Hematopoietic multipotent progenitor cell treated with erythropoietin and hydrocortisone succinate and interleukin-3 and kit ligand, for 6 days (in vitro differentiated cells): ENCODE measurements around the gene IGSF3.
A peak's percentile ranks its signal among the peaks of the same experiment; 100 is the strongest.
"Not testable (repeated sequence)": the region's sequence is repeated elsewhere in the genome, so short reads cannot be mapped to it uniquely, and the experiment has no call there.

Experiments
- DNase-seq: peaks from one replicate; pipeline ENCODE4 v3.0.0-alpha.2; 2015

The IGSF3 gene

GRCh38 chr1:116571215-116571919 lies 96.2 kb downstream of the IGSF3 start:
- no peak for DNase-seq

DNA sequence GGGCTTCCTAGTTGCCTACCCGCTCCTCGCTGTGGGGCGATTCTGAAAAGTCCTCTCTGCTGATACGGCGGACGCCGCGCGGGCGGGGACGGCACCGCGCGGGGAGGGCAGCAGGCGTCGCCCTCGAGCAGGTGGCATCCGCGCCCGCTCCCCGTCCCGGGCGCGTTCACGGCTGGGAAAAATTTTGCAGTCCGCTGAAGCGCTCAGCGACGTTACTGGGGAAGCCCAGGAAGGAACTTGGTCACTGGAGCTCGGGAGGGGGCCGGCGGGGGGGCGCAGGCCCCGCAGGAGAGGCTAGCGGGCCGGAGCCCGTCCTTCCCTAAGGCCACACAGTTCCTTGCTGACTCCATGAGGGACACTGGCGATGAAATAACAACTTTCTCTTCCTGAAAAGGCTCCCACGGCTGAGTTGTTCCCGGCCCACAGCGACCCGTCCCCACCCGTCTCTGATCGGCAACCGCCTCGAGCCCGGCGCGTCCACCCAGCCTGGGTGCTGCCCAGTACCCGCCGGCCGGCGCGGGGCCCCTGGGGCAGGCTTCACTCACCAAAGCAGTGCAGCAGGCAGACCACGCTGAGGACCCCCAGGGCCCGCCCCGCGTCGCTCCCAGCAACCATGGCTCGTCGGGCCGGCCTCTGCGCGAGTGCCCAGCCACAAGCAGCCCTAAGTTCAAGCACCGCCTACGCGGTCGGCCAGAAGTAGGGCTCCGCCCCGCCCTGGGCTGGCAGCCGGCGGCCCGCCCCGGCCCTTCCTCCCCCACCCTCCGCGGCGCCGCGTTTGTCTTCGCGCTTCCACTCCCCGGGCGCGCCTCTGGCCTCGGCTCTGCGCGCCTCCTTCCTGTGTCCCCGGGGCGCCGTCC lies 96.9 kb downstream of the IGSF3 start, which contains the start of gene CD58:
CD58 (minus strand) TSS at position 669 of the 857 bp plus-strand sequence; CDS start at position 615, 54 bp downstream.
- peak; percentile 94 for DNase-seq

- DNase-seq, result peak; percentile 93
Observed at GRCh38 chr1:116569776-116570357, 97.7 kb downstream of the IGSF3 start.

DNA sequence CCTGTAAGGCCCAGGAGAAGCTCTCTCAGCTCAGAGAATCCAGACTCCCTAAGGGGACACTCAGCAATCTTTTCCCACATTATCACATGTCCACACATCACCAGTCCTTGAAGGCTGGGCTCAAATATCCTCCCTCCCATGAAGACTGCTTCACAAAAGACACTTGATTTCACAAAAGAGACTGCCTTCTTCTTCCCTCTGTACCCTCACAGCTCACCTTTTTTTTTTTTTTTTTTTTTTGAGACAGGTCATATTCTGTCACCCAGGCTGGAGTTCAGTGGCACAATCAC lies 98.2 kb downstream of the IGSF3 start:
- no peak for DNase-seq

DNA sequence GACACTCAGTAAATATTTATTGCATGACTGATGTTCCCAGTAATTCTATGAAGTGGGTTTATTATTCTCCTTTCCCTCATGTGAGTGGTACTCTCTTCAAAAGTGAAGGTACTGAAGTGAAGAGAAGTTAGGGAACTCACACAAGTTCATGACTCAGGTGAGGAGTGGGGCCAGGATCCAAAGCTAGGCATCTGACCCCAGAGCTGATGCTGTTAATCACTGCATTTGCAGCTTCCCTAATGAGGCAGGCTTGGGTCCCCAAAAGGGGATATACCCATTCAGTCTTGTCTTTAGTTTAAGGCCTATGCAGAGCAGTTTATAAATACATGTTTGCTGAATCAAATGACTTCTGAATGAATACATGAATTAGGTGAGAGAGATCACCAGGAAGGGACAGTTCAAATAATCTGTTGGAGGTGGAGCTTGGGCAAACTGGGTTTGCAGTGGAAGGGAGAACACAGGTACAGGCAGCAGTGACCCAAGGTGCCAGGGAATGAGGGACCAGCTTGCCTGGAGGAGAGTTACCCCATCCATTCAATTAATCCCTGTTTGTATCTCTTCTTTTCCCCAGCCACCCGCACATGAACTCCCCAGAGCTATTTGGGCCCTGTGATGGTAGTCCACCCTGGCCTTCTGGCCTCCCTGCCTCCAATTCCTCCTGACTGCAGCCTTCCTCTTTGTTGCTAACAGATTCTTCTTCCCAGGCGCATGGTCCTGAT lies 98.7 kb downstream of the IGSF3 start:
- DNase-seq, result no peak

GRCh38 chr1:116567790-116568661 lies 99.5 kb downstream of the IGSF3 start:
- no peak for DNase-seq

GRCh38 chr1:116565222-116565621 lies 102.3 kb downstream of the IGSF3 start:
- no peak for DNase-seq

- DNase-seq, result no peak
Observed at GRCh38 chr1:116564426-116564825, 103.1 kb downstream of the IGSF3 start.

GRCh38 chr1:116562465-116562864 lies 105.1 kb downstream of the IGSF3 start:
- not testable (repeated sequence) for DNase-seq

DNA sequence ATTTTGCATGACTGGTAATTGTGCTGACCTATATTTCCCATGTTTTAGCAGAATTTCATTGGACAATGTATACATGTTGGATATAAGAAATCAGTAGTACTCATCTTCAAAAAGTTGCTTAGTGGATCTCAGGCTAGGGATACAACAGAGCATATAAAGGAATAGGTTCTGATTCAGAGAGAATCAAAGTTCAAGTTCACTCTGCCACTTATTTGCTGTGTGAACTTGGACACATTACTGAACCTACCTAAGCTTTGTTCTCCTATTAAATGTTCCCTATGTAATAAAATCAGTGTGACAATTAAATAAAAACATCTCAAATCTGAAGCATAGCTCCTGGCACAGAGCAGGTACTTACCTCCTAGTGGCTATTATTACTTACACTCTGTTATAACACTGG lies 106.0 kb downstream of the IGSF3 start:
- DNase-seq, result no peak

- DNase-seq, result no peak
Observed at GRCh38 chr1:116560704-116561490, 106.6 kb downstream of the IGSF3 start.

DNA sequence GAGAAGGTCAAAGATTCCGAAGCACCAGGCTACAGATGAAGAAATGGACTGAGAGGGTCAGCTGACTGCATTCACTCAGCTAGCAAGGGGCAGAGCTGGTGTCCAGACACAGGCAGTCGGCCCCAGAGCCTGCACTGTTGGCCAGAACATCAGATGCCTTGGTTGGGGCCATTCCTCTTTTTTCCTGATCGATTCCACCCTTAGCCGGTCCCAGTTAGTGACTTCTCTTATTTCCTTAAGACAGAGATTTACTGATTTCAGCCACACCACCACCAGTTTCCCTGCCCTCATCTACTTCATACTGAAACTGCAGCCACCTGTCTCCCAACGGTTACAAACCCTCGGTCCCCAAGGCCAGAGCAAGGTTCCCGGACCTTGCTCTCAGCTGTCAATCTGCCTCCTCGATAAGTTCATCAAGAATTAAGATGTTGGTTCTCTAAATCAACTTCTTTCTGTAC lies 108.2 kb downstream of the IGSF3 start:
- no peak for DNase-seq

DNA sequence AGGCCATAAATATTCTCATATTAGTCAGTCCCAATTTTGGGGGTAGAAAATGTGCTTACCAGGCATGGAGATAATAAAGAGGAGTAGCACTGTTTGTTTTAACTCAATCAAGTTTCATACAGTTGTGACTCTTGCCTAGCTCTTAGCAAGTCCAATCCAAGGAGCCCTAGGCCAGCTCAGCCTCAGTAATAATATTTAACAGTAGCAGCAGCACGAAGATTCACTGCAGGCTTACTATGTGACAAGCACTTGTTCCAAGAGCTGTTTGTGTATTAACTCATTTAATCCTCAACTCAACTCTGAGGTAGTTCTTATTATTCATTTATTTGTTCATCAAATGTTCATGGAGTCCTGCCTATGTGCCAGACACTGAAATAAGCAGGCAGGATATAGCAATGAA lies 109.0 kb downstream of the IGSF3 start:
- no peak for DNase-seq

DNA sequence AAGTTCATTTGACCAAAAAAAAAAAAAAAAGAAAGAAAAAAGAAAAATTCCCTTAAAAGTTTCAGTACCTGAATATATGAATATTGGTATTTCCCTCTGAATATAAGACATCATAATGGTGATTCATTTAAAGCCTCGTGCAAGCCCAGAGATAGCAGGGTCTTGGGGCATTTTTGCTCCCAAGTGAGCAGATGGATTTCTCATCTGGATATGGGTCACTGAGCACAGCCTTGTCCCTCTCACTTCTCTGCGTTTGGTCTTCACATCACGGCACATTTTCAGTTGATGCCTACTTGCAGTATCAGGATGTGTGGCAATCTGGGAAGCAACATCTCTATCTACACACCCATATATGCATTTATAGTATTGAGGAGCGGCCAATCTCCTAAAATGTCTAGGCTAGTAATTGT lies 109.4 kb downstream of the IGSF3 start:
- no peak for DNase-seq

- no peak for DNase-seq
Observed at GRCh38 chr1:116557323-116557878, 110.1 kb downstream of the IGSF3 start.

GRCh38 chr1:116556289-116557006 lies 111.1 kb downstream of the IGSF3 start:
- peak; percentile 65 for DNase-seq

- DNase-seq, result no peak
Observed at GRCh38 chr1:116554924-116555323, 112.6 kb downstream of the IGSF3 start.

- no peak for DNase-seq
Observed at GRCh38 chr1:116553386-116554115, 114.0 kb downstream of the IGSF3 start.

- no peak for DNase-seq
Observed at GRCh38 chr1:116546354-116546977, 121.1 kb downstream of the IGSF3 start.
